Measurements from ENCODE around the gene ZNF430. TPM values are rescaled to one million over a fixed set of nuclear protein-coding genes. Genes with fewer than 3 reads are reported as not detected.

The ZNF430 gene
- total RNA-seq, 4 donors from 2014 or later, result 22.0 to 36.0 (median 26.7) TPM

GRCh38 chr19:21094347-21095025 lies 74.0 kb downstream of the ZNF430 start:
- peaks cover 2% of the 10 kb centered on the region for H3K4me1 ChIP-seq
- H3K27ac ChIP-seq, result no peak overlapping the region
- no peak for DNase-seq (ENCODE audit: low spot score in 2 of 2)
- H3K4me3 ChIP-seq, result no peak overlapping the region
- 88% methylated on average over 1 of the region's 1 CpG for WGBS
- TF ChIP-seq EP300 (IDR thresholded peaks at IDR 0.05), result no peak
- no peak for TF ChIP-seq CTCF (IDR thresholded peaks at IDR 0.05)
- no peak for TF ChIP-seq POLR2AphosphoS5 (IDR thresholded peaks at IDR 0.05)
- no peaks in the 10 kb centered on the region for H3K27me3 ChIP-seq
- H3K36me3 ChIP-seq, result no peaks in the 10 kb centered on the region
- H3K9me3 ChIP-seq, result no peaks in the 10 kb centered on the region

GRCh38 chr19:21098291-21098690 lies 77.8 kb downstream of the ZNF430 start:
- Histone ChIP-seq H3K4me3 (no peak overlapping the region), H3K36me3 (peaks cover 2% of the 10 kb centered on the region), H3K9me3 (no peaks in the 10 kb centered on the region), H3K27me3 (no peaks in the 10 kb centered on the region), H3K4me1 (no peaks in the 10 kb centered on the region), H3K27ac (no peak overlapping the region)
- TF ChIP-seq CTCF (IDR thresholded peaks at IDR 0.05), result no peak
- no peak for TF ChIP-seq POLR2A (IDR thresholded peaks at IDR 0.05)
- TF ChIP-seq EP300 (IDR thresholded peaks at IDR 0.05), result no peak
- no peak for TF ChIP-seq POLR2AphosphoS5 (IDR thresholded peaks at IDR 0.05)
- WGBS, result 51% methylated on average over 2 of the region's 2 CpGs
- DNase-seq (ENCODE audit: low spot score in 2 of 2), result no peak

GRCh38 chr19:21101521-21102242 lies 81.2 kb downstream of the ZNF430 start:
- peaks cover 24% of the 10 kb centered on the region for H3K36me3 ChIP-seq
- H3K9me3 ChIP-seq, result no peaks in the 10 kb centered on the region
- no peak overlapping the region for H3K4me3 ChIP-seq
- WGBS, result 85% methylated on average over 2 of the region's 2 CpGs
- no peak overlapping the region for H3K27ac ChIP-seq
- no peak for DNase-seq (ENCODE audit: low spot score in 2 of 2)
- TF ChIP-seq POLR2A (IDR thresholded peaks at IDR 0.05), result no peak
- no peak for TF ChIP-seq POLR2AphosphoS5 (IDR thresholded peaks at IDR 0.05)
- no peak for TF ChIP-seq EP300 (IDR thresholded peaks at IDR 0.05)
- TF ChIP-seq CTCF (IDR thresholded peaks at IDR 0.05), result no peak
- no peaks in the 10 kb centered on the region for H3K27me3 ChIP-seq
- no peaks in the 10 kb centered on the region for H3K4me1 ChIP-seq

GRCh38 chr19:21109116-21109515 lies 88.7 kb downstream of the ZNF430 start:
- H3K27me3 ChIP-seq, result no peaks in the 10 kb centered on the region
- H3K36me3 ChIP-seq, result peaks cover 41% of the 10 kb centered on the region
- H3K4me1 ChIP-seq, result no peaks in the 10 kb centered on the region
- peaks cover 5% of the 10 kb centered on the region for H3K9me3 ChIP-seq
- DNase-seq (ENCODE audit: low spot score in 2 of 2), result no peak
- TF ChIP-seq POLR2A (IDR thresholded peaks at IDR 0.05) (no peak), EP300 (IDR thresholded peaks at IDR 0.05) (no peak), POLR2AphosphoS5 (IDR thresholded peaks at IDR 0.05) (no peak), CTCF (IDR thresholded peaks at IDR 0.05) (no peak)
- no peak overlapping the region for H3K27ac ChIP-seq
- no peak overlapping the region for H3K4me3 ChIP-seq

Other genes starting within 250 kb of the ZNF430 start
- gene ZNF66, start 244.4 kb upstream of the ZNF430 start, total RNA-seq, result 10 to 100 TPM in 2 of 4 donors, 1 to 10 TPM in 2; 6.4 to 10.7 (median 10.1) TPM
- 1 to 10 TPM; 3.0 to 7.6 (median 5.2) TPM for gene ZNF85, start 97.4 kb upstream of the ZNF430 start, total RNA-seq
- 10 to 100 TPM in 2 of 4 donors, 1 to 10 TPM in 2; 8.2 to 15.4 (median 10.2) TPM for gene ZNF714, start 61.5 kb downstream of the ZNF430 start, total RNA-seq
- gene ZNF431, start 121.4 kb downstream of the ZNF430 start, total RNA-seq, result 10 to 100 TPM; 18.6 to 50.1 (median 37.9) TPM